GM12873 (cell line): ENCODE data around the gene RETREG3.

Source experiments
- TF ChIP-seq, protein P1 (sequence below): IDR thresholded peaks from 2 replicates; pipeline ENCODE4 v1.5.1; 2012; ENCODE audit warnings: low read depth, mild to moderate bottlenecking, moderate library complexity, low read length, control low read depth; ENCODE audit not compliant: insufficient read depth; ENCODE audit errors: missing control alignments

Gene RETREG3

DNA sequence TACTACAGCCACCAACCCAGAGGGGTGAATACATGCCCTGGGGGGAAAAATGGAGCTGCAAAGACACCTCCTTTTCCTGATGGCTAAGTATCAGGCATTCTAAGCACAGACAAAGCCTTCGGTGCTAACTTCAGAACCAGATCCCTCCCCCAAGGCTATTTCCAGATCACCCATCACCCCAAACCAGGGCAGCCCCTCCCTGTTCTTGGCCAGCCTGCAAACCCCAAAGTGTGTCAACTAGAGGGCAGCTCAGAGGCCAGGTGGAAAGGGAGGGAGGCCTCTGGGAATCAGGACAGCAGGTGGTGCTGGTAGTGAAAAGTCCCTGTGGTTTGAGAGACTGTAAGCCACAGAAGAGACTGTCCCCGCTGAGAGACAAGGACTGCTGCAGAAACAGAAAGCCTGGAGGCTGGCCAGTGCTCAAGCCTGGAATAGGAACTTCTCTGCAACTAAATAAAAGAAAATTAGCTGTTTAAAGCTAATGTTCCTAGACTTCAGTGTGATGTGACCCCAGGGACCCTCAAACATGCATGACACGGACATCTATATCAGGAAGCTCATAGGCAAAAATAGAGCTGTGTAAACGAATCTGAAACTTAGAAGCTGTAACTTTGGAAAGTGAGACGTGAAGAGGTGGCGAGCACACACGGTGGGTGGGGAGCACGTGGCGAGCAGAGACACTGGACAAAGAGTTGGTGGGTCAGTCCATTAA lies 9.4 kb upstream of the RETREG3 start:
- TF ChIP-seq, protein P1, sequence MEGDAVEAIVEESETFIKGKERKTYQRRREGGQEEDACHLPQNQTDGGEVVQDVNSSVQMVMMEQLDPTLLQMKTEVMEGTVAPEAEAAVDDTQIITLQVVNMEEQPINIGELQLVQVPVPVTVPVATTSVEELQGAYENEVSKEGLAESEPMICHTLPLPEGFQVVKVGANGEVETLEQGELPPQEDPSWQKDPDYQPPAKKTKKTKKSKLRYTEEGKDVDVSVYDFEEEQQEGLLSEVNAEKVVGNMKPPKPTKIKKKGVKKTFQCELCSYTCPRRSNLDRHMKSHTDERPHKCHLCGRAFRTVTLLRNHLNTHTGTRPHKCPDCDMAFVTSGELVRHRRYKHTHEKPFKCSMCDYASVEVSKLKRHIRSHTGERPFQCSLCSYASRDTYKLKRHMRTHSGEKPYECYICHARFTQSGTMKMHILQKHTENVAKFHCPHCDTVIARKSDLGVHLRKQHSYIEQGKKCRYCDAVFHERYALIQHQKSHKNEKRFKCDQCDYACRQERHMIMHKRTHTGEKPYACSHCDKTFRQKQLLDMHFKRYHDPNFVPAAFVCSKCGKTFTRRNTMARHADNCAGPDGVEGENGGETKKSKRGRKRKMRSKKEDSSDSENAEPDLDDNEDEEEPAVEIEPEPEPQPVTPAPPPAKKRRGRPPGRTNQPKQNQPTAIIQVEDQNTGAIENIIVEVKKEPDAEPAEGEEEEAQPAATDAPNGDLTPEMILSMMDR: peak; percentile 49

DNA sequence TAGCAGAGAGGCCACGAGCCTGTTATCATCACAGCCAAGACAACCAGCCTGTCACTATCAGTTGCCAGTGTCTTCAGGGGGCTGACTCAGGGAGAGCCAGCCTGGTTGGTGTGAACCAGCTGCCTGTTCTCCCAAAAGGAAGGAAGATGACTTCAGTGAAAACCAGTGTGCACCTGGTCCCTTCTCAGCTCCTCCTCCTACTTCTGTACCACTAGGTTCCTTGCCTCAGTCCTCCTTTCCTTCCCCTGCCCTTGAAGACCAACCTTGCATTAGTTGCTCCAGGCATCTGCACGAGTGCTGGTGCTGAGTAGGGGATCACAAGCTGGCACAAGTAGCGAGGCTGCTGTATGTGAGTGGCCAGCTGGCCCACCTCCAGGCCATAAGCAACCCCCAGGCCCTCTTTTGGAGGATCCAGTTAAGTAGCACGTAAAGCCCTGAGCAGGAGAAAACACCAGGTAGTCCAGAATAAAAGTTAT lies 8.8 kb upstream of the RETREG3 start:
- TF ChIP-seq, protein P1: no peak

GRCh38 chr17:42613699-42614295 lies 4.6 kb upstream of the RETREG3 start:
- TF ChIP-seq, protein P1: no peak

- TF ChIP-seq, protein P1: no peak
Observed at GRCh38 chr17:42612013-42612412, 2.8 kb upstream of the RETREG3 start.

- TF ChIP-seq, protein P1: no peak
Observed at GRCh38 chr17:42608305-42609181, 631 bp downstream of the RETREG3 start.

GRCh38 chr17:42607769-42608168 lies 1.4 kb downstream of the RETREG3 start:
- TF ChIP-seq, protein P1: no peak

DNA sequence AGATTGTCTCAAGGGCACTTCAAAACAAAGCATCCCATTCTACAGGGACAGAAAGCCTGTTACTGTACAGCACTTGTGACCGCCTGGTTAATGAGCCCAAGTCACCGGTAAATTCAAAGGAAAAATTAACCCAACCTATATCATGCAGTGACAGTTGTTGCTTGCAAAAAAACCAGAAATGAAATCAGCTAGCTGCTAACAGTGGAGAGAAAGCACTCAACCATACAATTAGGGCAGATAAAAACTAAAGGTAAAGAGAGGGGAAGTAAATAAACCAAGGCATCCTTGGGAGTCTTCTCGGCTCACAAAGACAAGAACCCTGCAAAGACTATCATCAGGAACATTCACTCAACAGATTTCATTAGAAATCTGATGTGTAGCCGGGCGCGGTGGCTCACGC lies 5.9 kb downstream of the RETREG3 start:
- TF ChIP-seq, protein P1: no peak
